Measurements from ENCODE around the gene MBNL1. TPM values are rescaled to one million over a fixed set of nuclear protein-coding genes. Genes with fewer than 3 reads are reported as not detected.

The MBNL1 gene
- polyA plus RNA-seq (ENCODE audit: insufficient read length) = 57.8 TPM

GRCh38 chr3:152268555-152269055, at the start of gene MBNL1:
TSS of gene MBNL1 (plus strand) at chr3:152268929. CDS start at chr3:152300194, 31,265 bp downstream.
- no peak for DNase-seq (ENCODE audit: low read depth)

GRCh38 chr3:152219216-152219615, 49.5 kb upstream of the MBNL1 start:
- no peak for DNase-seq (ENCODE audit: low read depth)

DNA sequence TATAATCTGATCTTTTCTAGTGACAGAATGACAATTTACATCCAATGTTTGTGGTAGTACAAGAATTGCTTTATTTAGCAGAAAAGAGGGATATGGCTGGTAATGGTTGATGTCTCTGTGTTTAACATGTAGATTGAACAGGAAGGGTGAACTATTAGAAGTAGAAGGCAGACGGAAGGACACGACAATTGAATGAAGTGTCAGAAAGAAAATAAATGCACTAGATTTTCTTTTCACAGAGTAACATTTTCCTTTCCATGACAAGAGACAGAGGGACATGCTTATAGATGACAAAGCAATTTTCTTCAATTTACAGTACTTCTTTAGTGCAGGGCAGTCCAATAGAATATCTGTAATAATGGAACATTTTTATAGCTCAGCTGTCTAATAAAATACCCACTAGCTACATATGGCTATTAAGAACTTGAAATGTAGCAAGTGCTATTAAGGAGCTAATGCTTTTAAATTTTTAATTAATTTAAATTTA, 48.9 kb upstream of the MBNL1 start:
- no peak for DNase-seq (ENCODE audit: low read depth)

- no peak for DNase-seq (ENCODE audit: low read depth)
Observed at GRCh38 chr3:152222327-152222726, 46.4 kb upstream of the MBNL1 start.

DNA sequence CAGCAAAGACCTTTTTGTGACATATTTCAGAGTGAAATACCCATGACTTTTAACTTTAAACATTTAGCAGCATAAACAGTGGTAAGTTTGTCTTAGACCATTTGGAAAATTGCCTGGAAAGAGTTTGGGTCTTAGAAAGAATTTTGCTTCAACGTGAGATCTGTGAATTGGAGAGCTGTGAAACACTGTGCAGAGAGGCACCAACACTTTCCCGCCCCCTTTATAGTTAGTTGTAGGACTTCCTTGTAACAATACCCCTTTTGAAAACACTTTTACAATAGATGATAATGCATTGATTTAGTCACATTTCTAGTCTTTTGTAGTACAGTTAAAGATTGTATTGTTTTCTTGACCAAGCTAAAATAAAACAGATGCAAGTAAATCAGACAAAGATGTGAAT, 43.5 kb upstream of the MBNL1 start:
- DNase-seq (ENCODE audit: low read depth) = no peak

DNA sequence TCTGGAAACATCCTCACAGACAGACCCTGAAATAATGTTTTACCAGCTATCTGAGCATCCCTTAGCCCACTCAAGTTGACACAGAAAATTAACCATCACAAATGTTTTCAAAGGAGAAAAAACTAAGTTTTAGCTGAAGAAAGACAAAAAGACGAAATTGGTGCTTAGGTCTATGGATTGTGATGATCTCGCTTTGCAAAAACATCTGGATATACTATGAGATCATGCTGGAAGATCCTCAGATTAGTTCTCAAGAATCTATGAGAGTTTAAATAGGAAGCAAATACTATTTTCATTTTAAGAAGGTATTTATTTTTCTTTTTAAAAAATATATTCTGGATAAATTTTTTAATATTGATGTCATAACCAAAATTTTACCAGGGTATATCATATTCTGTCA, 42.6 kb upstream of the MBNL1 start:
- no peak for DNase-seq (ENCODE audit: low read depth)

- no peak for DNase-seq (ENCODE audit: low read depth)
Observed at GRCh38 chr3:152227027-152227426, 41.7 kb upstream of the MBNL1 start.

DNA sequence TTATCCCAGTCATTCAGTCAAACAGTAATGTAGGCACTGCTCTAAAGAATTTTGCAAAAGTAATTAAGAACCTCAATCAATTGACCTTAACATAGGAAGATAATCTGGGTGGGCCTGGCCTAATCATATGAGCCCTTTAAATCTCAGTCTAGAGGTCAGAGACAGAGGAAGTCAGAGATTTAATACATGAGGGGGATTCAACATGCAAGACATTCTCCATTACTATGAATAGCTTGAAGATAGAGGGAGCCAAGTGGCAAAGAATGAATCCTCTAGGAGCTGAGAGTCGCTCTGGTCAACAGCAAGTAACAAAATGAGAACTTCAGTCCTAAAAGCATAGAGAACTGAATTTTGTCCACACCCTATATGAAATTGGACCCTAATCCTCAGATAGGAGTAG, 39.0 kb upstream of the MBNL1 start:
- DNase-seq (ENCODE audit: low read depth) = no peak

- DNase-seq (ENCODE audit: low read depth) = no peak
Observed at GRCh38 chr3:152230370-152230769, 38.4 kb upstream of the MBNL1 start.

- DNase-seq (ENCODE audit: low read depth) = no peak
Observed at GRCh38 chr3:152232001-152232400, 36.7 kb upstream of the MBNL1 start.

- DNase-seq (ENCODE audit: low read depth) = no peak
Observed at GRCh38 chr3:152232679-152233078, 36.0 kb upstream of the MBNL1 start.

- DNase-seq (ENCODE audit: low read depth) = no peak
Observed at GRCh38 chr3:152234657-152235375, 33.9 kb upstream of the MBNL1 start.

GRCh38 chr3:152235709-152236298, 32.9 kb upstream of the MBNL1 start:
- no peak for DNase-seq (ENCODE audit: low read depth)

DNA sequence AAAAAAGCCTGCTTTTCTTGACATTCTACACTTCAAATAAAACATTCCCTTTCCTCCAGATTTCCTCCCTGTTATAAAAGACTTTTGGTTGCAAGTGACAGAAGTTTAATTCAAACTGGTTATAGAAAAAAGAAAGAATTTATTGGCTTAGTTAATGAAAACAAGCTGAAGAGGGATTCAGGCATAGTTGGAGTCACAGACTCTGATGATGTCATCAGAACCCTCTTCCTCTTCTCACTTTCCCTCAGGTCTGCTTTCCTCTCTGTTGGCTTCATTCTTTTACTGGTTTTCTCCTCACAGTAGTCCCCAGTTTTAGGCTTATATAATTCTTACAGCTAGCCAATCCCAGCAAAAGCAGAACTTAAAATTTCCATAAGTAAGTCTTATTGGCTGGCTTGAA, 32.0 kb upstream of the MBNL1 start:
- no peak for DNase-seq (ENCODE audit: low read depth)

DNA sequence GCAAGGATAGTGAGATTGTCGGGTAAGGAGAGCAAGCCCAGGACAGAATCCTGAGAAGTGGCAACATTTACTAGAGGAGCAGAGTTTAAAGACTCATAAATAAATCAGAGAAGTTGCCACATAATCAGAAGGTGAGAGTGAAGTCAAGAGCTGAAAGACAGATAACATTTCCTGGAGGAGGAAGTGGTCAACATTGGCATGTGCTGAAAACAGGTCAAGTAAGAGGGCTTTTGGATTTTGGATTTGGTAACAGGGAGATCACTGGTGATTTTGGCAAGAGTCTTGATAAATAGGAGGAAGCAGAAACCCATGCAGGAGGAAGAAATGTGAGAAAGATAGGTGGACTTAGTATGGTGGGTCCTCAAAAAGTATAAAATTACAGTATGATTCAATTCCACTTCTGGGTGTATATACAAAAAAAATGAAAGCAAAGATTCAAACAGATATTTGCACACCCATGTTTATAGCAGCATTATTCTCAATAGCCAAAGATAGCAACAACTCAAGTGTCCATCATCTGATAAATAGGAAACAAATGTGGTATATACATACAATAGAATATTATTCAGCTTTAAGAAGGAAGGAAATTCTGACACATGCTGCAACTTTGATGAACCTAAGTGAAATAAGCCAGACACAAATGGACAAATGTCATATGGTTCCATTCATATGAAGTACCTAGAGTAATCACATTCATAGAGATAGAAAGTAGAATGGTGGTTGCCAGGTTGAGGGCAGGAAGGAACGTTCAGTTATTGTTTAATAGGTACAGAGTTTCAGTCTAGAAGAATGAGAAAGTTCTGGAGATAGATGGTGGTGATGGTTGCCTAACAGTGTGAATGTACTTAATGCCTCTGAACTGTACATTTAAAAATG, 27.3 kb upstream of the MBNL1 start:
- DNase-seq (ENCODE audit: low read depth) = no peak

GRCh38 chr3:152243301-152243711, 25.4 kb upstream of the MBNL1 start:
- DNase-seq (ENCODE audit: low read depth) = no peak

GRCh38 chr3:152243721-152244516, 24.8 kb upstream of the MBNL1 start:
- no peak for DNase-seq (ENCODE audit: low read depth)

- no peak for DNase-seq (ENCODE audit: low read depth)
Observed at GRCh38 chr3:152244517-152244888, 24.2 kb upstream of the MBNL1 start.

DNA sequence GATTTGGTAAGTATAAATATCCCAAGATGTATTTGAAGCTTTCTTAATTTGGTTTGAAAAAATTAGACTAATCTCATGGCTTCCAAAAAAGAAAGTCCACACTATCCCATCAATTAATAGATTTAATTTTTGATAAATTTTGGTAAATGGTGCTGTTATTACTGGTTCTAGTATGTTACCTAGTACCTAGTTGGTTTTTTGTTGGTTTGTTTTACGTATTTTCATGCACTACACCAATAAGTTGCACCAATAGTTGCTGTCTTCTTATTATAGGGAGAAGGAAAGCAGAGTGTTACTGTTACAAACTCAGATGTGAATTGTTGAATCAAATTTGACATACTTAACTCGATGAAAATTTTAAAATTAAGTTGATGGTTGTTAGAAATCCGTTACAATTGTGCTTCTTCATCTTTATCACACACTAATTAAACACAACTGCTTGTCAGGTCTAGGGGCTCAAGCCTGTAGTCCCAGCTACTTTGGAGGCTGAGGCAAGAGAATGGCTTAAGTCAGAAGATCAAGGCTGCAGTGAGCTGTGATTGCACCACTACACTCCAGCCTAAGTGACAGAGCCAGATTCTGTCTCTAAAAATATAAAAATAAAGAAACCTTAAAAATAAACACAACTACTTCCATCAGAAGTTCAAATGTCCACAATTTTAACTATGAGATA, 23.1 kb upstream of the MBNL1 start:
- DNase-seq (ENCODE audit: low read depth) = no peak

DNA sequence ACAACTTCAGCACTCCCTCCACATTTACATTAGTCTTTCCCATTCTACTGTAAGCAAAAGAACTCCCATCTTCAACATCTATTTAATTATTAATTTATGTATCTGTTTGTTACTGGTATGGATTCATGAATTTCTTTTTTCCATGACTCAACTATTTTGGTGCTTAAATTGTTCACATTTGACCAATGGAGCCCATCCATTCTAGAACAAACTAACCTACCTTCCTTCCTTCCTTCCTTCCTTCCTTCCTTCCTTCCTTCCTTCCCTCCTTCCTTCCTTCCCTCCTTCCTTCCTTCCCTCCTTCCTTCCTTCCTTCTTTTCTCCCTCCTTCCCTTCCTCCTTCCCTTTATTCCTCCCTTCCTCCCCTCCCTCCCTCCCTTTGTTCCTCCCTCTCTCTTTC, 16.8 kb upstream of the MBNL1 start:
- DNase-seq (ENCODE audit: low read depth) = no peak

DNA sequence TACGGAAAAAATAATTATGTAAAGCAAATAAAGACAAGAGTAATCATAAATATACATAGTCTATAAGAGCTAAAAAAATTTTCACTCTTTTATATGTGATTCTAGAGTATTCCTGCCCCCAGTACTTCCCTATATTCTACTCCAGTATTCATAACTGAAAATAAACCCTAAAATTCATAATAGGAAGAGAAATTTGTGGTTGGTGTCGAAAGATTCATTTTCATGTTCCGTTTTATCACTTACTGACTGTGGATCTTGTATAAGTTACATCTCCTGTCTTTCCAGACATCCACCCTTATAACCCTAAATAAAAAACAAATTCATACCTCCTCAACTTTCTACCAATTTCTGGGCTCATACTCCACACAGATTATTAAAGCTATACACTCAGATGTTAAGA, 16.0 kb upstream of the MBNL1 start:
- DNase-seq (ENCODE audit: low read depth) = no peak

Measured in forelimb muscle (tissue), 1 donor.